ENCODE measurements around the gene ISM2.

Gene ISM2

GRCh38 chr14:77507762-77508161 lies 9.1 kb upstream of the ISM2 start:
- DNase-seq (ENCODE audit: low spot score): no peak

GRCh38 chr14:77505031-77505430 lies 6.4 kb upstream of the ISM2 start:
- DNase-seq (ENCODE audit: low spot score): no peak

- no peak for DNase-seq (ENCODE audit: low spot score)
Observed at GRCh38 chr14:77503138-77503537, 4.5 kb upstream of the ISM2 start.

GRCh38 chr14:77502109-77502782 lies 3.6 kb upstream of the ISM2 start:
- DNase-seq (ENCODE audit: low spot score): no peak

GRCh38 chr14:77498984-77499527 lies 440 bp upstream of the ISM2 start:
- no peak for DNase-seq (ENCODE audit: low spot score)

GRCh38 chr14:77495334-77495733 lies 3.3 kb downstream of the ISM2 start:
- no peak for DNase-seq (ENCODE audit: low spot score)

- no peak for DNase-seq (ENCODE audit: low spot score)
Observed at GRCh38 chr14:77491056-77491455, 7.6 kb downstream of the ISM2 start.

GRCh38 chr14:77490347-77490986 lies 8.1 kb downstream of the ISM2 start:
- no peak for DNase-seq (ENCODE audit: low spot score)

GRCh38 chr14:77489041-77489440 lies 9.6 kb downstream of the ISM2 start:
- no peak for DNase-seq (ENCODE audit: low spot score)

GRCh38 chr14:77488558-77488957 lies 10.1 kb downstream of the ISM2 start:
- DNase-seq (ENCODE audit: low spot score): no peak

GRCh38 chr14:77485901-77486678 lies 12.5 kb downstream of the ISM2 start:
- DNase-seq (ENCODE audit: low spot score): peak; percentile 81

- DNase-seq (ENCODE audit: low spot score): no peak
Observed at GRCh38 chr14:77485256-77485655, 13.4 kb downstream of the ISM2 start.

GRCh38 chr14:77482422-77482821 lies 16.2 kb downstream of the ISM2 start:
- DNase-seq (ENCODE audit: low spot score): no peak

GRCh38 chr14:77478796-77479195 lies 19.8 kb downstream of the ISM2 start:
- DNase-seq (ENCODE audit: low spot score): no peak

- DNase-seq (ENCODE audit: low spot score): no peak
Observed at GRCh38 chr14:77478029-77478428, 20.6 kb downstream of the ISM2 start.

- no peak for DNase-seq (ENCODE audit: low spot score)
Observed at GRCh38 chr14:77475432-77476115, 23.0 kb downstream of the ISM2 start.

GRCh38 chr14:77474479-77475177 lies 24.0 kb downstream of the ISM2 start:
- no peak for DNase-seq (ENCODE audit: low spot score)

GRCh38 chr14:77473921-77474320 lies 24.7 kb downstream of the ISM2 start:
- DNase-seq (ENCODE audit: low spot score): no peak

- no peak for DNase-seq (ENCODE audit: low spot score)
Observed at GRCh38 chr14:77470224-77470870, 28.3 kb downstream of the ISM2 start.

- DNase-seq (ENCODE audit: low spot score): no peak
Observed at GRCh38 chr14:77469539-77469938, 29.1 kb downstream of the ISM2 start.

- DNase-seq (ENCODE audit: low spot score): no peak
Observed at GRCh38 chr14:77469067-77469505, 29.5 kb downstream of the ISM2 start.
